Skeletal muscle satellite cell (primary cell): ENCODE data around the gene HS3ST5.
"Not testable (repeated sequence)": the region's sequence is repeated elsewhere in the genome, so short reads cannot be mapped to it uniquely, and the experiment has no call there.

Source experiments
- H3K27me3 ChIP-seq: 2 replicates; pipeline ENCODE4 v1.7.0; 2013; ENCODE audit warnings: low read length; ENCODE audit not compliant: control insufficient read depth, insufficient read depth
- H3K36me3 ChIP-seq: 2 replicates; pipeline ENCODE4 v1.7.0; 2013; ENCODE audit warnings: mild to moderate bottlenecking, control low read depth, low read length; ENCODE audit not compliant: insufficient read depth
- H3K4me1 ChIP-seq: 2 replicates; pipeline ENCODE4 v1.7.0; 2013; ENCODE audit warnings: low read length; ENCODE audit not compliant: control insufficient read depth, insufficient read depth
- H3K4me2 ChIP-seq: 2 replicates; pipeline ENCODE4 v1.7.0; 2013; ENCODE audit warnings: mild to moderate bottlenecking, low read length
- H3K4me3 ChIP-seq: 2 replicates; pipeline ENCODE4 v1.7.0; 2013; ENCODE audit warnings: low read length
- H3K9ac ChIP-seq: 2 replicates; pipeline ENCODE4 v1.7.0; 2013; ENCODE audit warnings: mild to moderate bottlenecking, low read depth, low read length, moderate library complexity
- H3K9me3 ChIP-seq: replicated peaks from 2 replicates; pipeline ENCODE4 v1.7.0; 2013; ENCODE audit warnings: mild to moderate bottlenecking, control low read depth, low read length

HS3ST5 gene

DNA sequence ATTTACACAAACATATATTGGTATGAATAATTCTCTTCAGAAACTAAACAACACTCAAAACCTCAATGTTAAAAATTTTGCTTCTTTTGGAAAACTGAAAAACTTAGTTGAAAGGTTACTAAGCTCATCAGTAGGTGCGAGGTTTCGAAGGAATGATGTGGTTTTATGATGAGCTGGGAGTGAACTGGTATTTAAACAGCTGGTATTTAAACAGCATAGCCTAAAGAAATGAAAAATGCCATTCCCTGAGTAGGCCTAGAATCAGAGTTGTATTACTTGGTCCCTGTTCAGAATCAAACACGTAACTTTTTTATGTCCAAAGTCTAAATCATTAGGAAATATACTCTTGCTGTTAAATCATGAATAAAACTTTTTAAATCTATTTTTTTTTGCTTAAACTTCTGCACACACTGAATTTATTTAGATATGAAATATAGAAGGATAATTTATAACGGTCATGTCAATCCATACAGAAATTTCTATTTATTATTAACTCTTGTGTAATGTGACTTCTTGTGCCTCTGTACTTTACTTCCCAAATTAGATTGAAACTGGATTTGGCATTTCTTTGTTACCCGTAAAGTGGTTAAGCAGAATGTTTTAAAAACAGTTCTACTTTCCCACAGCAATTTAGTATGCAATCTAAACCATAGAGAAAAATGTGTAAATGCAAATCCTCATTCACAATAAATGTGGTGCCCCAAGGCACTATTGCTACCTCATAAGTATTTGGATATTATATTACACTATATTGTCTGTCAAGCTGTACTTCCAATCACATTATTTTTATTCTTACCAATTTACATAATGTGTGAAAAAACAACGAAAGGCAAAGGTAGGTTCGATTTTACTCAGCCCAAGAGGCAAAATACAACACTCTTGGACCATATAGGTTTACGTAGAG lies 124.1 kb downstream of the HS3ST5 start:
- no peaks in the 10 kb centered on the region for H3K27me3 ChIP-seq
- no peaks in the 10 kb centered on the region for H3K36me3 ChIP-seq
- H3K9me3 ChIP-seq, result no peaks in the 10 kb centered on the region
- H3K4me3 ChIP-seq, result no peak overlapping the region
- peaks cover 7% of the 10 kb centered on the region for H3K4me1 ChIP-seq
- H3K4me2 ChIP-seq, result no peak overlapping the region
- no peak overlapping the region for H3K9ac ChIP-seq

DNA sequence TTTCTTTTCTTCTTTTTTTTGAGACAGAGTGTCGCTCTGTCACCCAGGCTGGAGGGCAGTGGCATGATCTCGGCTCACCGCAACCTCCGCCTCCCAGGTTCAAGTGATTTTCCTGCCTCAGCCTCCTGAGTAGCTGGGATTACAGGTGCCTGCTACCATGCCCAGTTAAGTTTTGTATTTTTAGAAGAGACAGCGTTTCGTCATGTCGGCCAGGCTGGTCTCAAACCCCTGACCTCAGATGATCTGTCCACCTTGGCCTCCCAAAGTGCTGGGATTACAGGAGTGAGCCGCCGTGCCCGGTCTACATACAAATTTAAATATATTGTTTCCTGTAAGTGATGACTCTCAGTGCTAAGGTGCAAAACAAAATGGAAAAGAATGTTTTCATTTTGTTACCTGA lies 124.8 kb downstream of the HS3ST5 start:
- not testable (repeated sequence) for H3K4me2 ChIP-seq, H3K4me1 ChIP-seq, H3K36me3 ChIP-seq, H3K4me3 ChIP-seq, H3K27me3 ChIP-seq, H3K9ac ChIP-seq, H3K9me3 ChIP-seq

DNA sequence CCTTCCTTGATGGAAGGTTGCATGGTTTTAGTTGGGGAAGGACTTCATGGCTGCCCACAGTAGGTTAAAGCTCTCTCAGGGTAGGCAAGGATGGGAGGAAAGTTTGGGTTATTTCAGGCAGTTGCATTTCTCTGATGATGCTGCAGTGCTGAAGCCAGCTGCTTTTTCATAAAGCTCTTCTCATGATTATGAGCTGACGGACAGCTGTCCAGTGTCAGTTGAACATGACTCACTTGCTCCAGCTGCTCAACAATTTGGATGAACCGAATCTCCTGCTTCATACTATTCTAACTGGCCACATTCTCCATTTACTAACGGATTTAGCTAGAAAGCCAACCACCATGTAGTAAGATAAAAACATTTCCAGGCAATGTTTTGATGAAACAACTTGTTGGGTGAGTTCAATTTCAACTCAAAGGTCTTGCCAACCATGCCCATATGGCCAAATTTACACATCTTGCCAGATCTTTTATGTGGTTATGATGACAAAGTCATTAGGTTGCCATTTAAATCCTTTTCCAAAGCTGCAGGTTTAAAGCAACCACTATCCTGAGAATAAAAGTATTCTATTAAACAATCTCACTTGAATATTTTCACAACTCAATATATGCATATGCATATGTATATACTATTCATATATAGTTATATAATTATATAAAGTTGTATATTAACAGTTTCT lies 125.9 kb downstream of the HS3ST5 start:
- Histone ChIP-seq H3K9ac (no peak overlapping the region), H3K4me3 (no peak overlapping the region), H3K4me2 (peak overlapping the region; percentile 10), H3K9me3 (no peaks in the 10 kb centered on the region), H3K27me3 (no peaks in the 10 kb centered on the region), H3K36me3 (no peaks in the 10 kb centered on the region), H3K4me1 (peaks cover 7% of the 10 kb centered on the region)

DNA sequence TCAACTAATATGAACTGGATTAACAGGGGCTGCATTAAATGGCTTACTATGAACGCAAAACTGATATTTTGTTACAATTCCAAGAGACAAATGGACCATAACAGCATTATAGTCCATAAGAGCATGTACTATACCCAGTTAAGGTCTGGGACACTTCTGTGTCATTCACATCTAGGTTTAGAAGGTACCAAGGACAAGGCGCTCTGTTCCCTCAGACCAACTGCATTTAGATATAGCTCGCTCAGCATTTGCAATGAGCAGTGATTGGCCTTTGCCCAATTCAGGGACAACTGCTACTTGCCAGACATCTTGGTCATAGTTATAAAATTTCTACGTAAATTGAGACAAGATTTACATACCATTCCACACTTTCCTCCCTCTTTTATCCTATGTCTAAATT lies 132.4 kb downstream of the HS3ST5 start:
- Histone ChIP-seq H3K4me1 (no peaks in the 10 kb centered on the region), H3K27me3 (no peaks in the 10 kb centered on the region), H3K4me2 (no peak overlapping the region), H3K9ac (no peak overlapping the region), H3K9me3 (no peaks in the 10 kb centered on the region), H3K4me3 (no peak overlapping the region), H3K36me3 (no peaks in the 10 kb centered on the region)

DNA sequence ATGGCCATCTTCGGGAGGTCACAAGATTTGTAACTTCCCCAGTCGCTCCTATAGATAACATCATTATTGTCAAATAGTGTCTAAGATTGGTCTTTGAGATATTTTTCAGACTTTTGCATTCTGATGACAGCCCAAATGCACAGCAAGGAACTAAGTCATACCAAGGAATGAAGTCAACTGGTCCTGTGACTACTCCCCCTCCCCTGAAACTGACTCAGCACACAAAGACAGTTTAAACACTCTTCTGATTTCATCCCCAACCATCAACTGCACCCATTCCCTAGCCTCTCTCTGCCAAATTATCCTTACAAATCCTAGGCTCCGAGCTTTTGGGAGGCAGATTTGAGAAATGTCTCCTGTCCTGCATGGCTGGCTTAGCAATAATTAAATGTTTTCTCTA lies 139.4 kb downstream of the HS3ST5 start:
- Histone ChIP-seq H3K4me1 (no peaks in the 10 kb centered on the region), H3K9me3 (no peaks in the 10 kb centered on the region), H3K9ac (no peak overlapping the region), H3K27me3 (no peaks in the 10 kb centered on the region), H3K4me2 (no peak overlapping the region), H3K36me3 (no peaks in the 10 kb centered on the region), H3K4me3 (no peak overlapping the region)

DNA sequence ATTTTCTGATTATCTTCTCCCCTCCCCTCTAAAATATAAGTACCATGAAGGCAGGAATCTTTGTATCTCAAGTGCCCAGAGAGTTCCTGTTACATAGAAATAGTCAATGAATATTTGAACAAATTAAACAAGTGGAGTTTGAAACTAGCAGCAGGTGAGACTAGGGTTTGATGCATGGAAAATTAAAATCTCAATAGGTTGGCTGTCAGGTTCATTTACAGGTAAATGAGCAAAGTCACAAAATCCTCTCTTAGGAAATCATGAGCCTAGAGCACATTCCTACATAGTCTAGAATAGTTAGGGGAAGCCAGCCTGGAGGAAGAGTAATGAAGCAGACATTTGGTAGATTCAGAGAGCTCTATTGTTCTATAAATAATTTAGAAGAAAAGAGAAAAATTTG lies 140.4 kb downstream of the HS3ST5 start:
- Histone ChIP-seq H3K9me3 (no peaks in the 10 kb centered on the region), H3K27me3 (no peaks in the 10 kb centered on the region), H3K9ac (no peak overlapping the region), H3K4me3 (no peak overlapping the region), H3K36me3 (no peaks in the 10 kb centered on the region), H3K4me2 (no peak overlapping the region), H3K4me1 (no peaks in the 10 kb centered on the region)

DNA sequence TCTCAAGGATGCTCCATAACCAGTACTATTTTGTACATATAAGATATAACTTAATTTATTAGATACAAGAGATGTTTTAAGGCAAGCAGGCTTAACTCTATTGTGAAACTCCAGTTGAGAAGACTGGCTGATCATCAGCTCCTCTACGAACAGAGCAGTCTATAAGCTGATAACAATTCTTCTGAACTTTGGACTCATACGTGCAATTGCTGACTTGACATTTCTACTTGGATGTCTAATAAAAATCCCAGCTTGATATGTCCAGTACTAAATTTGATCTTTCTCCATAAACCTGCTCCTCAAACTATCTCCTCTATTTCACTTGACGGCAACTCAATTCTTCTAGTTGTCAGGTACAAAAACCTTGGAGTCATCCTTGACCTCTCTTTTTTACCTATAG lies 141.9 kb downstream of the HS3ST5 start:
- Histone ChIP-seq H3K4me2 (no peak overlapping the region), H3K27me3 (no peaks in the 10 kb centered on the region), H3K4me1 (no peaks in the 10 kb centered on the region), H3K9me3 (no peaks in the 10 kb centered on the region), H3K36me3 (no peaks in the 10 kb centered on the region), H3K4me3 (no peak overlapping the region), H3K9ac (no peak overlapping the region)

DNA sequence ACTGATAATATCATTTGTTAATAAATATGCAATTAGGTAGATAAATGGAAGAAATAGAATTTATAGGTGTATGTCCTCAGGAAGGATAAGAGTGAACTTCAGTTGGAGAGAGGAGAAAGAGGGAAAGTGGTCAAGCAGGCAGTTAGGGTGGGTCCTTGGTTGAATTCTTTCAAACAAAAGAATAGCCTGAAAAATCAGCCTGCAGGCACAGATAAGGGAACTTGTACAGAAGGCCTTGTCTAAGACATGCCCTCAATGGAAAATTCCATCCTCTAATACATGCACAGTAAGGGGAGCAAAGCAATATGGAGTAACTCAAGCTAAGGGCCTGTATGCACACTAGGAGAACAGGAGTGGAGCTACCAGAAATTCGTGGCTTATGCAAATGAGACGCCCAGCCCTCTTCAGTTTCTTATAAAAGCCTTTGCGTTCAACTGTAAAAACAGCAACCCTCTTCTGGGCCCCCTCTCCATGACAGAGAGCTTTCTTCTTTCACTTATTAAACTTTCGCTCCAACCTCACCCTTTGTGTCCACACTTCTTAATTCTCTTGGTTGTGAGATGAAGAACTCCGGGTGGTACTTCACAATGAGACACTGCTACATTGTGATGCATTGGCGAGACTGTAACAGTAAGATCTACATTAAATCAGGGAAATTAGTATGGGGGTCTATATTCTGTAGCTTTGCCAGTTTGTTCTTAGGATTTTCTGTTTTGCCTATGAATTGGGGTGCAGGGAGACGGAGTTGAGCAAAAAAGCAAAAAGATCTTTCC lies 147.0 kb downstream of the HS3ST5 start:
- no peaks in the 10 kb centered on the region for H3K9me3 ChIP-seq
- H3K9ac ChIP-seq, result no peak overlapping the region
- no peaks in the 10 kb centered on the region for H3K4me1 ChIP-seq
- no peaks in the 10 kb centered on the region for H3K27me3 ChIP-seq
- no peaks in the 10 kb centered on the region for H3K36me3 ChIP-seq
- no peak overlapping the region for H3K4me2 ChIP-seq
- no peak overlapping the region for H3K4me3 ChIP-seq

DNA sequence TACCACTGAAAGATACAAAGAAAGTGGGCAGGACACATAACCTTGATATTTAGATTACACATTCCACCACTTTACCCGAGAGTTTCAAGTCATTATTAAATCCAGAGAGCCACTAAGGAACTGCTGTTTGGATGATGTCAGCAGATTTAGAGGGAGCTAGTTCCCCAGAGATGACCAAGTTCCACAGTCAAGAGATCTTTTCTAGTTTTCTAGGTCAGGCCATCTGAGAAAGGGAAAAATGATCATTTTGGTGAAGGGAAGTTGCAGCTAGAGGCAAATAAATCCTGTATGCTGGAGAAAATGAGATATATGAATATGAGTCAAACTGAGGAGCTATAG lies 147.8 kb downstream of the HS3ST5 start:
- Histone ChIP-seq H3K9ac (no peak overlapping the region), H3K9me3 (no peaks in the 10 kb centered on the region), H3K4me2 (no peak overlapping the region), H3K27me3 (no peaks in the 10 kb centered on the region), H3K36me3 (no peaks in the 10 kb centered on the region), H3K4me1 (no peaks in the 10 kb centered on the region), H3K4me3 (no peak overlapping the region)

DNA sequence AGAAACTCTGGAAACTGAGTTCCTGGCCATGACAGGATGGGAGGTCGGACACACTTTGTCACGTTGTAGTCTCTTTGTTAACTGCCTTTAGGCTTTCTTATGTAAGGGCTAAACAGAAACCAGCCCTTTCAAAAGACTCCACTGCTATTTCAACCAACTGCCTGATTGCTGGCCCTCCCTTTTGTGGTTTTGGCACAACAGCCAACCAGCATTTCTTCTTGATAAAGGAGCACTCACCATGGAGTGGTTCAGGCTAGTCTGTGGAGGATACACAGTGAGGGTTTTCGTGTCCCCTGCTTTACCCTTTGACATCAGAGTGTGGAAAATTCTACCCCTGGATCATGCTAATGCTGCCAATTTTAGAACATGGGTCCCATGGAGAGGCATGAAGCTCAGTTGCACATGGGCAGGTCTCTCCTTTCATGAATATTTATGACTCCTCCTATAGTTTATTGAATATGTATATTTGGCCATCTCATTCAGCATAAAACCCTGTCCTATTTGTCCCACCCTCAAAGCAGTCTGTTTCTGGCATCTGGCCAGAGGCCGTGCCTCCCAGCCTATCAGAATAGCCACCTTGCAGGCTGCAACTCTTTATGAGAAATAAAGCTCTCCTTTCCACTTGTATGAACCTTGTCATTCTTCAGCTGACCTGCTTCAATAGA lies 148.3 kb downstream of the HS3ST5 start:
- no peaks in the 10 kb centered on the region for H3K9me3 ChIP-seq
- H3K36me3 ChIP-seq, result no peaks in the 10 kb centered on the region
- H3K4me1 ChIP-seq, result no peaks in the 10 kb centered on the region
- no peaks in the 10 kb centered on the region for H3K27me3 ChIP-seq
- H3K4me3 ChIP-seq, result no peak overlapping the region
- H3K9ac ChIP-seq, result no peak overlapping the region
- H3K4me2 ChIP-seq, result no peak overlapping the region

DNA sequence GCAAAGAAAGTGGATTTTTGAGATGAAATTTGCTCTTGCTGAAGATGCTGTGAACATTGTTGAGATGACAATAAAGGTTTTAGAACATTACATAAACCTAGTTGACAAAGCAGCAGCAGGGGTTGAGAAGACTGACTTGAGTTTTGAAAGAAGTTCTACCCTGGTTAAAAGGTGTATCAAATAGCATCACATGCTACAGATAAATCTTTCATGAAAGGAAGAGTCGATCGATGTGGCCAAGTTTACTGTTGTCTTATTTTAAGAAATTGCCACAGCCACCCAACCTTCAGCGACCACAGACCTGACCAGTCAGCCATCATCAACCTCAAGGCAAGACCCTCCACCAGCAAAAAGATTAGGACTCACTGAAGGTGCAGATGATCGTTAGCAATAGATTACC lies 155.3 kb downstream of the HS3ST5 start:
- no peak overlapping the region for H3K4me3 ChIP-seq
- no peak overlapping the region for H3K4me2 ChIP-seq
- H3K9ac ChIP-seq, result no peak overlapping the region
- H3K36me3 ChIP-seq, result no peaks in the 10 kb centered on the region
- no peaks in the 10 kb centered on the region for H3K27me3 ChIP-seq
- H3K9me3 ChIP-seq, result no peaks in the 10 kb centered on the region
- no peaks in the 10 kb centered on the region for H3K4me1 ChIP-seq
